Stimulated activated CD4-positive, alpha-beta T cell treated with anti-CD3 and anti-CD28 coated beads, Interleukin-15, amount 100 ng/mL, for 24 hours (primary cell): ENCODE results near the gene FBLN1.
"Not testable (repeated sequence)": the region's sequence is repeated elsewhere in the genome, so short reads cannot be mapped to it uniquely, and the experiment has no call there.

Experiments
- DNase-seq: peaks from one replicate; pipeline ENCODE4 v3.0.0-alpha.2; 2020

Gene FBLN1

DNA sequence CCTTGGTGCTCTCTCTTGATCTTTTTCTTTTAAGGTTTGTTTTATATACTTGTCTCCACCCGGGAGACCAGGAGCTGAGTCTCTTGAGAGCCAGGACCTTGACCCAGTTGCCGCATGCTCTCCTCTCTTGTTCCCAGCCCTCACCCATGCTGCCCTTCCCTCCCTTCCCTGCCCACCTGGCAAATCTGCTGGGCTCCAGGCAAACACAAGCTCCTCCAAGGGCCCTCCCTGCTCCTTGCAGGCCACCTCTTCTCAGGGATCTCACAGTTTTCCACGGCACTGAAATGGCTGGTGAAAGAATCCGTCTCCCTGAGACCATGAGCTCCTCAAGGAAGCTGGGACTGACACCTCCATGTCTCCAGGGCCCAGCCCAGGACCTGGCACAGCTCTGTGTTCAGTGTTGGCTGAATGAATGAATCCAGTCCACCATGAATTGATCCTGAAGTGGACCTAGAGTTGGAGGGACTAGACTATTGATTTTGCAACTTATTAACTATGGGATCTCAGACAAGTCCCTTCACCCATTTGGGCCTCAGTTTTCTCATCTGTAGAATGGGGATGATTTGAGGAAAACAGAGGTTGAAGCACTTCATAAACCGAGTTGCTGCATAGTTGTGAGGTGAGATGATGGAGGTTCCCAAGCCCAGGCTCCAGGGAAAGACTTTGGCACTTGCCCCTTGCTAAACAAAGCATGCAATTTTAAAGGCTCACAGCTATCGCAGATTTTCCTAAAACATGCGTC is 25.1 kb upstream of the FBLN1 start:
- DNase-seq = no peak

DNA sequence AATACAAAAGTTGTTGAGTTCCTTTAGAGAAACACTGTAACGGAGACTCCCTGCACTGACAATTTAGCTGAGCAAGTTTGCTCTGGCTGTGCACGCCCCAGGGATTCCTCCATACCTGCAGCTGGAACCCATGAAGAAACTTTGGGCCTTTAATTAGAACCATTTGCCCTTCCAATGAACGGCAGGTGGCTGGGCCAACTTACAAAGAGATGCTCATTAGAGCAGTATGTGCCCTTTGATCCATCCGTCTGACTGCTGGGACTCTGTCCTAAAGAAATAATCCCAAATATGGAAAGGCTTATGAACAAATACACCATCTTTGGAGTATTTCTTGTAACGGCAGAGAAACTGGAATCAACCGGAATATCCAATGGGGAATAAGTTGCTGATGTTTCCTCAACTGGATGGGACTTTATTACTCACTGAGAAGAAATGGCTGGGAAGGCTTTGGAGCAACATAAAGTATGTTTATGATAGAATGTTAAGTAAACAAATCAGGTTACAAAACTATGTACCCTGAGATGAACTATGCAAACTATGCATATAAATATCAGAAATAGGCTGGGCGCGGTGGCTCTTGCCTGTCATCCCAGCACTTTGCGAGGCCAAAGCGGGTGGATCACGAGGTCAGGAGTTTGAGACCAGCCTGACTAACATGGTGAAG is 24.4 kb upstream of the FBLN1 start:
- no peak for DNase-seq

DNA sequence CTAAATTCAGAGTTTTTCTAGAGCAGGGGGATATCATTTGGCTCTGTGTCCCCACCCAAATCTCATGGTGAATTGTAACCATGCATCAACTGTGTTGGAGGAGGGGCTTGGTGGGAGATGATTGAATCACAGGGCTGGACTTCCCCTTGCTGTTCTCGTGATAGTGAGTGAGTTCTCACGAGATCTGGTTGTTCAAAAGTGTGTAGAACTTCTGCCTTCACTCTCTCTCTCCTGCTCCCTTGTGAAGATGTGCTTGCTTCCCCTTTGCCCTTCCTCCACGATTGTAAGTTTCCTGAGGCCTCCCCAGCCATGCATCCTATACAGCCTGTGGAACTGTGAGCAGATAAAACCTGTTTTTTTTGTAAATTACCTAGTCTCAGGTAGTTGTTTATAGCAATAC is 22.0 kb upstream of the FBLN1 start:
- no peak for DNase-seq

DNA sequence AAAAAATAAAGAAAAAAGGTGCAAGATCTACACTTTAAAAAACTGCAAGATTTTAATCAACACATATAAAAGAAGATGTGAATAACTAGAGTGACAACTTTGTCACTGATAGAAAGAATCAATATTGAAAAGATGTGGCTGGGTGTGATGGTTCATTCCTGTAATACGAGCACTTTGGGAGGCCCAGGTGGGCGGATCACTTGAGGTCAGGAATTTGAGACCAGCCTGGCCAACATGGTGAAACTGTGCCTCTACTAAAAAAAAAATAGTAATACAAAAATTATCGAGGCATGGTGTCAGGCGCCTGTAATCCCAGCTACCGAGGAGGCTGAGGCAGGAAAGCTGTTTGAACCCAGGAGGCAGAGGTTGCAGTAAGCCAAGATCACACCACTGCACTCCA is 21.0 kb upstream of the FBLN1 start:
- no peak for DNase-seq

DNA sequence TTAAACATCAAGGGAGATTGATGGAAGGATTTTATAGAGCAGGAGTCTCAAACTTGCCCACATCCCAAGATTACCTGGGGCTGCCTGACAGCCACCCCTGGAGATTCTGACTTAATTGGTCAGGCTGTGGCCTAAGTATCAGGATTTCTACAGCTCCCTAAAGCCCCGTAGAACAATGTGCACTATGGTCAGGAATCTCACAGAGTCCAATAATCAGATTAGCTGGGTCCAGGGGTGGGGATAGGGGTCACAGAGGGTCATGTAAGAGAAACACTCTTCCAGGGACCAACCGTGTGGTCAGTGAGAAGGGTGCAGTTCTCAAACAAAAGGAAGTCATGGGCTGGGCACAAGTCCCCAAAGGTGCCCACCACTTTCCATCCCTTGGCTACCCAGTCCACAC is 20.5 kb upstream of the FBLN1 start:
- DNase-seq = no peak

DNA sequence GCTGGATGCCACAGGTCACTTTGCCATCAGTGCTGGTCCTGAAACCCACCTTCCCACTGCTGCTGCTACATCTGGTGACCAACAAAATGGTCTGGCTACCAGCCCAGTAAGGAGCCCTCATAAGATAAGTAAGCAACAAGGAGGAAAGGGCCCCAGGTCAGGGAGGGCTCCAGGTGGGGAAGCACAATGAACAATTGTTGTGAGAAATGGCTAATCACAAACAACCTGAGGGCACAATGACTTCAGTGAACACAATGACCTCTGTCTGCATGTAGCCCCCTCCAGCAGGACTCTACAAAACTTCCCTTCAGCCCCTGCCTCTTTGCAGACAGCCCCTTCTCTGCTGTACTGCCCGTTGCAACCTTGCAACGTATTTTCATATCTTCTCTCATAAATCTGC is 19.4 kb upstream of the FBLN1 start:
- no peak for DNase-seq

DNA sequence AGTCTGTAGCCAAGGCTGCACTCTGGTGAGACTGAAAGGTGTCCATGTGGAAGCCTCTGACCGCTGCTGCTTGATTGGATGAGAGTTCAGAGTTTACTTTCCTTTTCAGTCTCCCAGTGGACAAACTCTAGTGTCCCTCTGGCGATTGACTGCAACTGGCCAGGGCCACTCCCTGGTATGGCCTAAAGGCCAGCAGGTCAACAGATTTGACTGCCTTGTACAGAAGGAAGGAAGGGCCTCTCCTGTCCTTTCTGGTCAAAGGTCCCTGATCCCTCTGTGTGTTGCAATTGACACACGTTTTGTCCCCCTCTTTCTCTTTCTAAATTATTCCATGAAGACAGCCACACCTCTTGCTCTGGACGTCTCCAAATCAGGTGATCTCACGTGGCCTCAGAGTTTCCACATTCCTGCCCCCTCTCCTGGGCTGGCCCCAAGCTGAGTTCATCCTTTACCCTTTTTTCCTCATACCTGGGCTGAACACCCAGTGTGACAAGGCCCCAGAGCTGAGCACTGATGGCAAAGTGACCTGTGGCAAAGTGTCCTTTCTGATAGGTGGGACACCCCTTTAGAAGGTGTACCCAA is 18.7 kb upstream of the FBLN1 start:
- DNase-seq = no peak

DNA sequence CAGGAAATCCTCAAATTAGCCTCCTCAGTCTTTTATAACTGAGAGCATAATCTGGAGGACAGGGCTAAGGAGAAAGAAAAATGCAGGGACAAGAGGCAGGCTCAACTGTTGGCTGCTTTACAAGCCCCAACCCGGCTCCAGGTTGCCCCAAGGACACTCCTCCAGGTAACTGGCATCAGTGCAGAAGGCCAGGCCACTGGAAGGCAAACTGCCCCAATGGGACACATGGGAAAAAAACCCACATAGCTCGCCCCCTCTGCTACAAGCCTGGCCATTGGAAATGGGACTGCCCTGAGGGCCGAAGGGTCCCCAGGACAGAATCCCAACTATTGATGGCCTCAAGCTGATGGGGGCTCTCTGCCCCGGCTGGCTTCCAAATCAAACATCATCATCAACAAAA is 17.9 kb upstream of the FBLN1 start:
- no peak for DNase-seq

DNA sequence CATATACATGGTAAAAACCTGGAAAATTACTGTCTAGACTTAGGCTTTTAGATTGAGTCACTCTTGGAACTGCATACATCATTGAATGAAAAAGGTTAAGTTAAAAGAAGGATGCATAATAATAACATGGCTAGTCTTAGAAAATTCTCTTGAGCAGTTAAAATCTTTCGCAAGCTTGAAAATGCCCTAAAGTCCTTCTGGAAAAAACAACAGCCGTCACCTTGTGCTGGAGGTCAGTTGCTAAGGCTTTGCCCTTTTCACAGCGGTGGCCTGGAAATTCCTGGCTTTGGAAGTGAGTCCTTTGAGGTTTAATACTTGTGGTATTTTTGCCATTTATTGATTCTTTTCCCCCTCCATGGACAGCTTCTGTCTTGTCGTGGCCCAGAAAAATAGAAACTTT is 17.4 kb upstream of the FBLN1 start:
- no peak for DNase-seq

DNA sequence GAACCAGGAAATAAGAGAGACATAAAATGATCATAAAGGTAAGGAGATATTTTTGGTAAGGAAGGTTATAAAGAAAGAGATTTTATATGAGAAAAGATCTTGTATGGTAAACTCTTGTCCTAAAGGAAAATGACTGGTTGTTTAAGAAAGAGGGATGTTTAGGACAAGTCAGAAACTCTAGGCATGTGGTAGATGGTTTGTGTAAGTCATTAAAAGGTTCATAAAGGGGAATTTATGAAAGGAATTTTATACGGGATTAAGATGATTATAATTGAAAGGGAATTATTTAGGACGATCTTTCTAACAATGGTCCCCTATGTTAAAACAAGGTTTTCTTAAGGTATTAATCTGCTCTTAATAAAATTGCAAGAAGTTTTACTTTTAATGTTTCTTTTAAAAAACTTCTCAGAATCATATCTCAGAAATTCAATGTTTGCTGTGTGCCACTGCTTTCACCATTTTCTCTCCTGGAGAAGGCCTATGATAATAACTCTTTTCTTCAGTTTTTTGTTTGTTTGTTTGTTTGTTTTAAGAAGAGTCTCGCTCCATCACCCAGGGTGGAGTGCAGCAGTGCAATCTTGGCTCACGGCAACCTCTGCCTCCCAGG is 13.8 kb upstream of the FBLN1 start:
- no peak for DNase-seq

DNA sequence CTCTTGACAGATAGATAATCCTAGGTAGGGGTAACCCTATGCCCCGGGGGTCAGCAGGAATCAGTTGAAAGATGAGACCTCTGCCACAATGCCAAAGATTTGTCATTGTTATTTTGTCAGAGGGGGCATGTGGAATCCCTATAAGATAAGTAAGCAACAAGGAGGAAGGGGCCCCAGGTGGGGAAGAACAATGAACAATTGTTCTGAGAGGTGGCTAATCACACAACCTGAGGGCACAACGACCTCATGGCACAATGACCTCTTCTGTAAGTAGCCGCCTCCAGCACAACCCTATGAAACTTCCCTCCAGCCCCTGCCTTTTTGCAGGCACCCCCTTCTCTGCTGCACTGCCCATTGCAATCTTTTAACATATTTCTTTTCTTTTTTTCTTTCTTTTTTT is 11.8 kb upstream of the FBLN1 start:
- DNase-seq = no peak

DNA sequence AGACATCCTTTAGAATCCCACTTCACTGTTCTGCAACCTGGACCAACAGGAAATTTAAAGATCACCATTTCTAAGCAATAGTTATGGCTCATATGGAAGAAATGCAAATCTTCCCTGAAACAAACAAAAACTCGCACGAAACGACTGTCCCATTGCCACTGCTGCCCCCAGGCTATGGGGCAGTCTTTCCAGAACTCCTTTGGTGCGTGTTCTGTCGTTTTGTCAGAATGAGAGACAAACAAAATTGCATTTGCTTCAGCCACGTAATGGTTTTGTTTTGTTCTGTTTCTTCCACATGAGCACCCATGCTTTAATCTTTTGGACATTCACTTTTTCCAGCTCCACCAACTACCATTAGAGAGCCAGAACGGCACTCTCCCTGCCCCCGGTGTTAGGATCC is 10.8 kb upstream of the FBLN1 start:
- no peak for DNase-seq

DNA sequence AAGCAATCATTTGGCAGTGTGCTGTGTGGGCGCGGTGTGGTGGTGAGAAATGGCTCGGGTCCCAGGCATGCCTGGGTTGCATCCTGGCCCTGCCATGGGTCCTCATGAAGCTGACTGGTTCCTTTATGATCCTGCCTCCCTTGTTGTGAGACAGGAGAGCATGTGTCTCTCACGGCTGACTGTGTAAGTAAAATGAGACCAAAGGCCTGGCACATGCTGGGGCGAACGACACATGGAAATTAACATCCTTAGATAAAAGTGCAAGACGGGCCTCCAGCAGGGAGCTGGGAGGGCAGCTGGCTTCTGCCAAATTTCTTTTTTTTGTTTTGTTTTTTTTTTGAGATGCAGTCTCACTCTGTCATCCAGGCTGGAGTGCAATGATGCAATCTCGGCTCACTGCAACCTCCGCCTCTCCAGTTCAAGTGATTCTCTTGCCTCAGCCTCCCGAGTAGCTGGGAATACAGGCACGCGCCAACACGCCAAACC is 9.4 kb upstream of the FBLN1 start:
- DNase-seq = no peak

DNA sequence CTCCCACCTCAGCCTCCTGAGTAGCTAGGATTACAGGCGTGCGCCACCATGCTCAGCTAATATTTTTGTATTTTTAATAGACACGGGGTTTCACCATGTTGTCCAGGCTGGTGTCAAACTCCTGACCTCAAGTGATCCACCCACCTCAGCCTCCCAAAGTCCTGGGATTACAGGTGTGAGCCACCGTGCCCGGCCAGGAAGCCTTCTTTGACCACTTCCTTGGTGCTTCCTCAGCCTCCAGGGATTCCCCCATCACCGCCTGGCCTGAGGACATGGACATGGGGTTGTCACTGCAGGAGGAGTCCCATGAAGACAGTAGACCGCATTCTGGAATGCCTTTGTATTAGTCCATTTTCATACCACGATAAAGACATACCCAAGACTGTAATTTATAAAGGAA is 8.4 kb upstream of the FBLN1 start:
- not testable (repeated sequence) for DNase-seq

DNA sequence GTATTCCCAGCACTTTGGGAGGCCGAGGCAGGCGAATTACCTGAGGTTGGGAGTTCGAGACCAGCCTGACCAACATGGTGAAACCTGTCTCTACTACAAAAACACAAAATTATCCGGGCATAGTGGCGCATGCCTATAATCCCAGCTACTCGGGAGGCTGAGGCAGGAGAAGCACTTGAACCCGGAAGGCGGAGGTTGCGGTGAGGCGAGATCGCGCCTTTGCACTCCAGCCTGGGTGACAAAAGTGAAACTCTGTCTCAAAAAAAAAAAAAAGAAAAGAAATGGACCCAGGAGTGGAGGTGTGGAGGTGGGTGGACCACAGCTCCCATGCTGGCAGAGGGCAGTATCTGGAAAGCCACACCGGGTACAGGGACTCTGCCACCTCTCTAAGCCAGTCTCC is 7.1 kb upstream of the FBLN1 start:
- not testable (repeated sequence) for DNase-seq

DNA sequence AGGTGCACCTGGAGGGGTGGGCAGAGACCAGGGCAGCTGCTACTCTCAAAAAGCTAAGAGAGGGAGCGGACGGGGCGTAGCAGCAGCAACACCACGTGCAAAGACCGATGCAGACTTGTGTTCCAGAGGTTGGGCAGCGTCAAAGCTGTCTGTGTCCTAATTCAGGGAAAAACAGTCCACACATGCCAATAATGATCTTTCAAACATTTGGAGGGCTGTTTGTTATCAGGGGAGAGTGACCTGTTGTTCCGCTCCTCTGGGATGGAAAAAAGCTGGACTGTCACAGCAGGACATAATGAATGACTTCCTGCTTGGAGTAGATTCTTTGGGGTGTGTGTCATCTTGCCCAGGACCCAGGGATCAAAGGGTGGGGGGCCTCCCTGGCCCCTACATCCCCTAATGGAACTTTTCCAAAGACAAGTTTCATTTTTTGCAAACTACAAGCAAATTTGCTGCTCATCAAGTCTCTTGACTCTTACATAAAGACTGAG is 6.2 kb upstream of the FBLN1 start:
- no peak for DNase-seq

DNA sequence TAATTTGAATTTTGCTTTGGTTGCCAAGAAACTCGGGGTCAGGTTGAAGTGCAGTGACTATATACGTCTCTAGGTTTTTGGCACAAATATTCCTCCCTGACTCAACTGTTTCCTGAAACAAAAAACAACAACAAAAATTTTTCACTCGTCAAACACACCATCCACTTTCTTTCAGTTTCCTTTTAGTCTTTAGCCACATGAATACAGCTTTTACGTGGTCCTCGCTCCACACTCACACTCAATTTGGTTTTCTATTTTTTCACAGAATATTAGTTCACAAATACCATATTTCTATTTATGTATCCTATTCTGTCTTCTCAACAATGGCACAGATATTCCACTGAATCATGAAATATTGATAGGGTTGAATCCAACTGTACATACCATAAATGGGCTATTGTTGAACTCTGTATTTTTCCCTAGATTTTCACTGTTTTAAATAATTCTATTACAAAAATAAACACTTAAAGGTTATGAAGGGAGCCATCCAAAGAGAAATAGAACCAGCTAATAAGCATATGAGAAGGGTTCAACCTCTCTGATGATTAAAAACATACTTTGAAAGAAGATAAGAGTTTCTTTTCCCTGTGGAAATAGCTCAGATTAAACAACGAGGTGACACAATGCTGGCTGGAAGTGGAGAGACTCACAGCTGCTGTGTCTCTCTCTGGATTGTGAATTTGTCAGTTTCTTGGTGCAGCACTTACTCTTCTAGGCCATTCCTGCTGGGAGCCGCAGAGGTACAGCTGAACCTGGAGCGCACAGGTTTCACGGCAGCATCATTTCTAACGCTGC is 5.1 kb upstream of the FBLN1 start:
- no peak for DNase-seq

DNA sequence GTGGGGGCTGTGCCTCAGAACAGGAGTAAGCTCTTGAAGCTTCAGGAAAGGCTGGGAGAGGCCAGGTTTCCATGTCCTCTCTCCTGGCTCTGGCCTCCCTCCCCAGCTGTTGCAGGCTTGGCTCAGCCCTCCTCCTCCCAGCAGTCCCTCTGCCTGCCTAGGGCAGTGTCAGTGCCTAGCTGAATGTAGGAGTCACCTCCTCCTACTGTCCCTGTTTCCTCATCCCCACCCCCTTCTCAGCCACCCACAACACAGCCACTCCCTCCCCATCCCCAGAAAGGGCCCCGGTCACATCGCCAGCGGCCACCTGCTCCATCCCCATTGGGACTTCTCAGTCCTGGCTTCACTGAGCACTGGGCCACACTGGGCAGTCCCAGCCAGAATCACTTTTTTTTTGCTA is 2.9 kb upstream of the FBLN1 start:
- DNase-seq = no peak

DNA sequence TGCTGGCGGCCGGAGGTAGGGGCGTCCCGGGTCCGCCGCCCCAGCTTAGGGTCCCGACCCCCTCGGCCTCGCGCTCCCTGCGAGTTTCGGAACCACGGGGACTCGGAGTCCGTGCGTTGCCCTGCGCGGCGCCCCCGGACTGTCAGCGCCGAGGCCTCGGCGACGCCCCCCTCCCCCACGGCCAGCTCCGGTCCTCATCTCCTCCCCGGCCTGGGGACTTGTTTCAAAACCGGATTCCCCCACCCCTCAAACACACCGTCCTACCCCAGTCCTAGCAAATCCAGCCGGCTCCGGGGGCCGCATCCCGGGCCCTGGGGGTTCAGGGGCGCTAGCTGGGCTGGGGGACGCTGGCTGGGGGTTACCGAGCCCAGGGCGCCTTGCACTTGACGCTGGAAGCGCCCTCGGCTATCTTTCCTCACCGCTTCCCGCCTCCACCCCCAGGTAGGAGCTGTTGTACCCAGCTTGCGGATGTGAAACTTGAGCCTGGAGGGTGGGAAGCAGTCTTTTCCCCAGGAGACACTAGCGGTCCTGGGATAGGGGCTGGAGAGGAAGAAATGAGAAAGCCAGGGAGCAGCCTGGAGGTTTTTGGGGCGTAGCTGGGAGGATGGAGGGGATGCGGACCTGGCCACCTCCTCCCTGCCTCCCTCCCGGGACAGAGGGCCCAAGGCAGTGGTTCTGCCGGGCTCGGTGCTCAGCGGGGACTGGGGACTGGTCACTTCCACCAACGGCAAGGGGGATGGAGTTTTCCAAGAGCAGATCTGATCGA is 550 bp downstream of the FBLN1 start:
- DNase-seq = no peak

DNA sequence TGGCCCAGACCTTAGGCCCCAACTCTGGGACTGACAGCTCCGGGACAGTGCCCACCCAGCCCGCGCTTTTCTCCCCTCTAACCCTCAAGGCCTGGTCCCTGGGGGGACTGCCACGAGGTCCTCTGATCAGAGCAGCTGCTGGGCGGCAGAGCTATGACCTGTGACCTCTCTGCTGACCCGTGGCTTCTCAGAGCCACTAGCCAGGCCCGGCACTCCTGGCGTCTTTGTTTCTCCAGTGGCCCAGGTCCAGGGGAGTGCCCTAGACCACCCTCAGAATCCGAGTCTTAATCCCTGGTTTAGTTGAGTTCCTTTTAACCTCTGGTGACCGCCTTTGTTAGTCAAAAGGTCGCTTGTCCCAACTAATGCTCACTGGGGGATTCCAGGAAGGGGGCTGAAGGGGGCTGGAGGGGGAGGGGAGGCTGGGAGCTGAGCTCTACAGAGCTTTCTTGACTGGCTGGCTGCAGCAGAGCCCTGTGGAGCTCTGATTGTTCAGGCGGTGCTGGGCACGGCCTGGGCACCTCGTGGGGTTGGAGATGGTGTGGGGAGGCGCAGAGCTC is 1.2 kb downstream of the FBLN1 start:
- no peak for DNase-seq
